ENCODE measurements around the gene IRS1. TPM values are rescaled to one million over a fixed set of nuclear protein-coding genes. Genes with fewer than 3 reads are reported as not detected.

The IRS1 gene
- total RNA-seq, 6 experiments from 2014 or later = 9.0 to 24.4 (median 15.8) TPM

- Histone ChIP-seq H3K27me3 (no peaks in the 10 kb centered on the region), H3K36me3 (no peaks in the 10 kb centered on the region), H3K4me3 (peak overlapping the region; percentile 32 to 74 (median 73)), H3K4me1 (peaks cover 0 to 34% (median 15%) of the 10 kb centered on the region in 4 donors), H3K27ac (peak overlapping the region; percentile 91 to 99 (median 98)), H3K9me3 (no peaks in the 10 kb centered on the region)
- intact Hi-C loops (cut with DNase I) = loop anchor here (10.0 kb wide), 3 partner anchors 49 to 129 kb away; no protein-coding TSS in a partner anchor
- TF ChIP-seq POLR2A (IDR thresholded peaks at IDR 0.05) (no peak), CTCF (IDR thresholded peaks at IDR 0.05) (no peak)
- 15% methylated on average over 2 of the region's 2 CpGs for WGBS (ENCODE audit: insufficient coverage, low coverage, low lambda C conversion rate, missing lambda C conversion rate)
- ATAC-seq (no peak), DNase-seq (no peak)
These were observed 6.0 kb downstream of the IRS1 start for GRCh38 chr2:226793646-226794045.

- Histone ChIP-seq H3K4me3 (peak overlapping the region; percentile 48 to 74 (median 73)), H3K27me3 (no peaks in the 10 kb centered on the region), H3K4me1 (peaks cover 0 to 37% (median 18%) of the 10 kb centered on the region in 4 donors), H3K36me3 (no peaks in the 10 kb centered on the region), H3K27ac (peak overlapping the region; percentile 82 to 99 (median 98)), H3K9me3 (no peaks in the 10 kb centered on the region)
- no peak for TF ChIP-seq POLR2A (IDR thresholded peaks at IDR 0.05)
- TF ChIP-seq CTCF (IDR thresholded peaks at IDR 0.05) = no peak
- 16% methylated on average over 7 of the region's 7 CpGs for WGBS (ENCODE audit: insufficient coverage, low coverage, low lambda C conversion rate, missing lambda C conversion rate)
- DNase-seq = peak in 1 of 3 donors; percentile 52
- peak; percentile 19 to 45 (median 26) for ATAC-seq
- intact Hi-C loops (cut with DNase I) = loop anchor here (10.0 kb wide), 3 partner anchors 48 to 128 kb away; no protein-coding TSS in a partner anchor
These were observed 7.3 kb downstream of the IRS1 start for GRCh38 chr2:226792155-226792881.

GRCh38 chr2:226791487-226792081 lies 8.0 kb downstream of the IRS1 start:
- DNase-seq (peak; percentile 92 to 95 (median 94)), ATAC-seq (peak; percentile 76 to 90 (median 82))
- peak overlapping the region; percentile 48 to 74 (median 73) for H3K4me3 ChIP-seq
- intact Hi-C loops (cut with DNase I) = loop anchor here (10.0 kb wide), 3 partner anchors 47 to 127 kb away; no protein-coding TSS in a partner anchor
- H3K36me3 ChIP-seq = no peaks in the 10 kb centered on the region
- no peaks in the 10 kb centered on the region for H3K27me3 ChIP-seq
- peaks cover 0 to 35% (median 15%) of the 10 kb centered on the region in 4 donors for H3K4me1 ChIP-seq
- peak; percentile 83 for TF ChIP-seq POLR2A (IDR thresholded peaks at IDR 0.05)
- peak in 3 of 4 donors; percentile 22 to 71 (median 29) for TF ChIP-seq CTCF (IDR thresholded peaks at IDR 0.05)
- 0% methylated on average over 10 of the region's 56 CpGs for WGBS (ENCODE audit: insufficient coverage, low coverage, low lambda C conversion rate, missing lambda C conversion rate)
- H3K9me3 ChIP-seq = no peaks in the 10 kb centered on the region
- H3K27ac ChIP-seq = peak overlapping the region; percentile 82 to 99 (median 98)

- Histone ChIP-seq H3K4me1 (peaks cover 0 to 30% (median 13%) of the 10 kb centered on the region in 4 donors), H3K9me3 (no peaks in the 10 kb centered on the region), H3K36me3 (no peaks in the 10 kb centered on the region), H3K27me3 (no peaks in the 10 kb centered on the region), H3K27ac (peak overlapping the region; percentile 82 to 99 (median 98)), H3K4me3 (peak overlapping the region; percentile 48 to 74 (median 73))
- DNase-seq = peak in 2 of 3 donors; percentile 41 to 63
- peak; percentile 0 to 6 (median 2) for ATAC-seq
- intact Hi-C loops (cut with DNase I) = loop anchor here (10.0 kb wide), 3 partner anchors 46 to 126 kb away; no protein-coding TSS in a partner anchor
- TF ChIP-seq POLR2A (IDR thresholded peaks at IDR 0.05) = no peak
- no peak for TF ChIP-seq CTCF (IDR thresholded peaks at IDR 0.05)
- 3% methylated on average over 14 of the region's 24 CpGs for WGBS (ENCODE audit: insufficient coverage, low coverage, low lambda C conversion rate, missing lambda C conversion rate)
These were observed 8.5 kb downstream of the IRS1 start for GRCh38 chr2:226791056-226791486.
